CMK (cell line): ENCODE data around the gene CAPZB.

Experiments used
- DNase-seq: peaks from one replicate; pipeline ENCODE4 v3.0.0-alpha.2; 2010; ENCODE audit warnings: low read depth

The CAPZB gene

GRCh38 chr1:19367584-19368041 is 117.7 kb downstream of the CAPZB start:
- no peak for DNase-seq

- DNase-seq, result no peak
These were observed 118.5 kb downstream of the CAPZB start for GRCh38 chr1:19366599-19367536.

GRCh38 chr1:19365721-19366120 is 119.6 kb downstream of the CAPZB start:
- DNase-seq, result no peak

GRCh38 chr1:19363536-19364152 is 121.7 kb downstream of the CAPZB start:
- no peak for DNase-seq

- DNase-seq, result no peak
These were observed 123.7 kb downstream of the CAPZB start for GRCh38 chr1:19361611-19362147.

- no peak for DNase-seq
These were observed 124.3 kb downstream of the CAPZB start for GRCh38 chr1:19360843-19361610.

- no peak for DNase-seq
These were observed 124.9 kb downstream of the CAPZB start for GRCh38 chr1:19360432-19360831.

GRCh38 chr1:19360016-19360415 is 125.3 kb downstream of the CAPZB start:
- DNase-seq, result no peak

GRCh38 chr1:19359357-19359756 is 126.0 kb downstream of the CAPZB start:
- DNase-seq, result no peak

- no peak for DNase-seq
These were observed 126.6 kb downstream of the CAPZB start for GRCh38 chr1:19358710-19359109.

GRCh38 chr1:19357299-19357986 is 127.9 kb downstream of the CAPZB start:
- no peak for DNase-seq

- DNase-seq, result no peak
These were observed 129.1 kb downstream of the CAPZB start for GRCh38 chr1:19356266-19356665.

GRCh38 chr1:19354531-19354981 is 130.8 kb downstream of the CAPZB start:
- no peak for DNase-seq

GRCh38 chr1:19353596-19353995 is 131.7 kb downstream of the CAPZB start:
- DNase-seq, result no peak

GRCh38 chr1:19352839-19353238 is 132.5 kb downstream of the CAPZB start:
- DNase-seq, result no peak

- no peak for DNase-seq
These were observed 133.5 kb downstream of the CAPZB start for GRCh38 chr1:19351873-19352272.

- no peak for DNase-seq
These were observed 134.8 kb downstream of the CAPZB start for GRCh38 chr1:19350566-19350965.

GRCh38 chr1:19349999-19350398 is 135.3 kb downstream of the CAPZB start:
- DNase-seq, result no peak

- DNase-seq, result no peak
These were observed 136.7 kb downstream of the CAPZB start for GRCh38 chr1:19348441-19349198.

- DNase-seq, result no peak
These were observed 137.7 kb downstream of the CAPZB start for GRCh38 chr1:19347533-19348172.
